ENCODE measurements around the gene GAS6. TPM values are rescaled to one million over a fixed set of nuclear protein-coding genes. Genes with fewer than 3 reads are reported as not detected.

GAS6 gene
- total and polyA plus RNA-seq, 12 donors: 7.1 to 109 (median 82.9) TPM

GRCh38 chr13:113851480-113851803 lies 12.4 kb downstream of the GAS6 start:
- Histone ChIP-seq H3K36me3 (replicated peaks in 1 of 2) (no peaks in the 10 kb centered on the region), H3K27ac (no peak overlapping the region), H3K4me1 (replicated peaks in 1 of 2) (peaks cover 15 to 37% of the 10 kb centered on the region in 2 donors), H3K4me3 (no peak overlapping the region), H3K27me3 (no peaks in the 10 kb centered on the region), H3K9me3 (replicated peaks in 1 of 3) (no peaks in the 10 kb centered on the region)
- peak in 1 of 7 donors; percentile 1 for DNase-seq
- no peak for TF ChIP-seq POLR2A (IDR thresholded peaks at IDR 0.05)
- TF ChIP-seq CTCF (IDR thresholded peaks at IDR 0.05): no peak
- WGBS, 4 donors: 93 to 100% (median 99%) methylated on average over 1 of the region's 1 CpG
- intact Hi-C loops (cut with DNase I): no loop called here

GRCh38 chr13:113850722-113851479 lies 13.0 kb downstream of the GAS6 start:
- WGBS, 4 donors: 94 to 98% (median 97%) methylated on average over 3 of the region's 3 CpGs
- intact Hi-C loops (cut with DNase I): no loop called here
- Histone ChIP-seq H3K36me3 (replicated peaks in 1 of 2) (no peaks in the 10 kb centered on the region), H3K27ac (no peak overlapping the region), H3K4me3 (no peak overlapping the region), H3K27me3 (no peaks in the 10 kb centered on the region), H3K4me1 (replicated peaks in 1 of 2) (peaks cover 14 to 31% of the 10 kb centered on the region in 2 donors), H3K9me3 (replicated peaks in 1 of 3) (no peaks in the 10 kb centered on the region)
- DNase-seq: no peak
- no peak for TF ChIP-seq POLR2A (IDR thresholded peaks at IDR 0.05)
- no peak for TF ChIP-seq CTCF (IDR thresholded peaks at IDR 0.05)

GRCh38 chr13:113849981-113850721 lies 13.7 kb downstream of the GAS6 start:
- TF ChIP-seq CTCF (IDR thresholded peaks at IDR 0.05): no peak
- no peak for TF ChIP-seq POLR2A (IDR thresholded peaks at IDR 0.05)
- peak in 2 of 7 donors; percentile 7 to 47 for DNase-seq
- H3K4me3 ChIP-seq: no peak overlapping the region
- peaks cover 14 to 26% of the 10 kb centered on the region in 2 donors for H3K4me1 ChIP-seq (replicated peaks in 1 of 2)
- no peaks in the 10 kb centered on the region for H3K36me3 ChIP-seq (replicated peaks in 1 of 2)
- 90 to 96% (median 91%) methylated on average over 8 of the region's 8 CpGs for WGBS, 4 donors
- no peaks in the 10 kb centered on the region for H3K27me3 ChIP-seq
- H3K27ac ChIP-seq: no peak overlapping the region
- intact Hi-C loops (cut with DNase I): no loop called here
- H3K9me3 ChIP-seq (replicated peaks in 1 of 3): no peaks in the 10 kb centered on the region

GRCh38 chr13:113849546-113849945 lies 14.3 kb downstream of the GAS6 start:
- no peaks in the 10 kb centered on the region for H3K9me3 ChIP-seq (replicated peaks in 1 of 3)
- H3K4me1 ChIP-seq (replicated peaks in 1 of 2): peaks cover 14 to 24% of the 10 kb centered on the region in 2 donors
- WGBS, 4 donors: 91 to 97% (median 93%) methylated on average over 3 of the region's 3 CpGs
- H3K27me3 ChIP-seq: no peaks in the 10 kb centered on the region
- H3K4me3 ChIP-seq: no peak overlapping the region
- intact Hi-C loops (cut with DNase I): no loop called here
- no peak for DNase-seq
- no peak for TF ChIP-seq CTCF (IDR thresholded peaks at IDR 0.05)
- no peak for TF ChIP-seq POLR2A (IDR thresholded peaks at IDR 0.05)
- no peak overlapping the region for H3K27ac ChIP-seq
- no peaks in the 10 kb centered on the region for H3K36me3 ChIP-seq (replicated peaks in 1 of 2)

All from adrenal gland (tissue), 12 donors.